Stimulated activated CD4-positive, alpha-beta T cell treated with anti-CD3 and anti-CD28 coated beads, Interleukin-1b, Interleukin-23, amount 100 ng/mL, for 48 hours (primary cell): ENCODE results near the gene SOX15.

Experiments
- DNase-seq: peaks from one replicate; pipeline ENCODE4 v3.0.0-alpha.2; 2020

SOX15 gene

GRCh38 chr17:7556627-7557026, 33.3 kb downstream of the SOX15 start:
- DNase-seq = no peak

- DNase-seq = no peak
These were observed 34.5 kb downstream of the SOX15 start for GRCh38 chr17:7555320-7555948.

- DNase-seq = no peak
These were observed 36.5 kb downstream of the SOX15 start for GRCh38 chr17:7553356-7553755.

- no peak for DNase-seq
These were observed 37.3 kb downstream of the SOX15 start for GRCh38 chr17:7552621-7553051.

GRCh38 chr17:7551396-7551795, 38.5 kb downstream of the SOX15 start:
- DNase-seq = no peak

GRCh38 chr17:7550344-7550743, 39.5 kb downstream of the SOX15 start:
- DNase-seq = no peak

GRCh38 chr17:7549401-7550055, 40.4 kb downstream of the SOX15 start:
- peak; percentile 24 for DNase-seq

GRCh38 chr17:7548585-7549400, 41.1 kb downstream of the SOX15 start, which contains the start of gene TNFSF12:
TNFSF12 (plus strand) TSS chr17:7549058; CDS start chr17:7549154, 96 bp downstream.
- peak; percentile 36 for DNase-seq

- no peak for DNase-seq
These were observed 45.0 kb downstream of the SOX15 start for GRCh38 chr17:7544911-7545310.

GRCh38 chr17:7541074-7541621, 48.7 kb downstream of the SOX15 start:
- no peak for DNase-seq

GRCh38 chr17:7538891-7539545, 50.9 kb downstream of the SOX15 start:
- no peak for DNase-seq
